Measurements from ENCODE around the gene G6PD.
A peak's percentile ranks its signal among the peaks of the same experiment; 100 is the strongest.
"Not testable (repeated sequence)": the region's sequence is repeated elsewhere in the genome, so short reads cannot be mapped to it uniquely, and the experiment has no call there.

The G6PD gene

DNA sequence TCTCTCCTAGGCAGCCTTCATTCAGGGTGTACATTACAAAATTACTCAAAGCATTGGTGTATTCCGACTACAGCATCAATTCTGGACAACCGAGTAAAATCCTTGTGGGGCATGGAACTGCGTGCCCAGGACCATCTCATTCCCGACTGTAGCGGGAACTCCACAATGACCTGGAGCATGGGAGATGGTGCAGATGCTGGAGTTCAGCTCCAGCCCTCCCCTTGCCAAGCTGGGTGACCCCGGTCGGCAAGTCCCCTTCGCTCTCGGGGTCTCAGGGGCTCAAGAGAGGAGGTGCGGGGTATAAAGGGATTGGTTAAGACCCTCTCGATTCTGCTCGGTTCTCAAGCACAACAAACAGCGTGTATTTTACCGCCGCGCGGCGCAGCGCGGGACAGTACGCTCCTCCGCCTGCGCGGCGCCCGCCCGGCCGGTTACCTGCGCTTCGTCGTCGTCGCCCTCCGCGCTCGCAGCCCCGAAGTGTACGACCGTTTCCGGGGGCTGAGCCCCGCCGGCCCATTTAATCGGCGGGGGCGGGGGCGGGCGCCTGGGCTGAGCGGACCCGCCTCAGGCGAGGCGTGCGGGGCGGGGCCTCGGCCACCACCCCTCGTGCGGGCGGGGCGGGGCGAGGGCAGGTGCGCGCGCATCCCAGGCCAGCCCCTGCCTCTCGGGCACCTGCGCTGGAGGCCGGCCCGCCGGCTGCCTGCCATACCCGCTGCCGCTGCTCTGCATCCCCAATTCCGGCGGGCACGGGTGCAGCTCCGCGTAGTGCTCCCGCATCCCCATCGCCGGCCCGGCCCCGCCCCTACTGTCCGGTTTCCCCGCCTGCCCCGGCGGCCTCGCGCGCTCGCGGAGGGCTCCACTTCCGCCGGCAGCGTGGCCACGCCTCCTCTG is at the start of gene G6PD:
Gene G6PD (minus strand): TSS at position 493 of the 891 bp plus-strand sequence. CDS start 691 bp downstream, outside the sequence.
- DNase-seq = peak; percentile 81

DNA sequence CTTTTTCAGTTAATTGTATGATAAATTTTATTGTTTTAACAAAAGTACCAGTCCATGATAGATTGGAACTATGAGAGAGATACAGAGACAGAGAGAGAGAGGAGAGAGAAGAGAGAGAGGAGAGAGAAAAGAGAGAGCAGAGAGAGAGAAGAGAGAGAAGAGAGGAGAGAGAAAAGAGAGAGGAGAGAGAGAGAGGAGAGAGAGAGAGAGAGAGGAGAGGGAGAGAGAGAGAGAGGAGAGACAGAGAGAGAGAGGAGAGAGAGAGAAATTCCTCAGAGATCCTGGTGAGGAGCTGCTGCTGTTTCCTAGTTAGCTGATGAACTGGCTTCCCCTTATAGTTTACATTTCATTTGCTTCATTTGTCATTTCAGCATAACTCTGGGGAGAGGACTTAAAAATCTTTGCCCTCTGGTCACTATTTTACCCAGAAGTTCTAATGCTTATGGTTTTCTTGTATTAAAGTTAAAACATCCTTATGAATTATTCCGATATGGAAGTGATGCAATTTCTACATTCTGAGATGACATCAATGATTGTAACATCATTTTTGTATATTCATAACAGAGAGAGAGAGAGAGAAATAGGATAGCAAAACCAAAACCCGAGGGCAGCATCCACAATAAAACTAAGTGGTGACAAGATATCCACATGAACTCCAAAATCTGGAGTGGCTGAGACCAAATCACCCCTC is 49.1 kb upstream of the G6PD start:
- no peak for DNase-seq

DNA sequence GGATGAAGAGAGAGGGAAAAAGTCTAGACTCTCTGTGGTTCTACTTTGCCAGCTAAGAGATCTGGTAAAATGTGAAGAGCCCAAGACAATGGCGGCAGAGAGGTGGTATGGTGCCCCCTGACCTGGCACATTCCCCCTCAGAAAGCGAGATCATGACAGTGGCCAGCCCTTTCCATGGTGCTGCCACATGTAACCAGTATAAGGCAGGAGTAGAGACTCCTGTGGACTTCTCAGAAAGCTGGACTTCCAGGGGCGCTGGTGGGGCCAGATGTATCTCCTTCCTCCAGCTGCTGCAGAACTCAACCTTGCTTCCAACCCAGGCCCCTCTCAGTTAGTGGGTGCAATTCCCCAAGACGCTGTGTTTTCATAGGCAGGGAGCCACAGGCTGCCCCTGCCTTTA is 47.8 kb upstream of the G6PD start:
- no peak for DNase-seq

DNA sequence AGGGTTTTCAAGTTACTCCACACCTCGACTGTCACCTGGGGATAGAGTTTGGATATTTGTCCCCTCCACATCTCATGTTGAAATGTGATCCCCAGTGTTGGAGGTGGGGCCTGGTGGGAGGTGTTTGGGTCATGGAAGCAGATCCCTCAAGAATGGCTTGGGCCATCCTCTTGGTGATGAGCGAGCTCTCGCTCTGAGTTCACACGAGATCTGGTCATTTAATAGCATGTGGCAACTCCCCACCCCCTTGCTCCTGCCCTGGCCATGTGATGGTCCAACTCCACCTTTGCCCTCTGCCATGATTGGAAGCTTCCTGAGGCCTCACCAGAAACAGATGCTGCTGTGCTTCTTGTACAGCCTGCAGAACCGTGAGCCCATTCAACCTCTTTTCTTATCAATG is 46.6 kb upstream of the G6PD start:
- DNase-seq = no peak

DNA sequence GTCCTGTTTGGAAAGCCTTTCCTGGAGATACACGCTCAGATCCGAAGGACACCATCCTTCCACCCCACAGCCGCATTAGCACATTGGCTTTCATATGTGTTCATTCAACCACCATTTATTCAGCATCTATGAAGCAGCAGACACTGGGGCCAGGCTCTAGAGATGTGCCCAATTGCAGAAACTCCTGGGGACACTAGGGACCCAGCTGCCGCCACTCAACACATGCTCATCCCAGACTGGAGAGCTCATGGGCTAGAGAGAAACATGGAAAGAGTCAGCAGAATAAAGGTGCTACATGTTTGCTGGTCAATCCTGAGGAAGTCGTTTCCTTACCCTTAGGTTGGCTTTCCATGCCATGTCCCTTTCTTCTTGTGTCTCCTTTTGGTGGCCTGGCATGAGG is 45.9 kb upstream of the G6PD start:
- DNase-seq = no peak

DNA sequence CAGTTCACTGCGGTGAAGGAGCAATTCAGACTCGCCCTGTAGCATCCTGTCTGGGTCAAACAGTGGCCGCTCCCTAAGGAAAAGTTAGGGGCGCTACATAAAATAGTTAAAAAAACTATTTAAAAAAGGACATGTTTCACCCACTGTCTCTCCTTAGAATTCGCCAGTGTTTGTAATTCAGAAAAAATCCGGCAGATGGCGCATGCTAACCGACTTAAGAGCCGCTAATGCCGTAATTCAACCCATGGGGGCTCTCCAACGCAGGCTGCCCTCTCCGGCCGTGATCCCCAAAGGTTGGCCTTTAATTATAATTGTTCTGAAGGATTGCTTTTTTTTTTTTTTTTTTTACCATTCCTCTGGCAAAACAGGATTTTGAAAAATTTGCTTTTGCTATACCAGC is 43.8 kb upstream of the G6PD start:
- not testable (repeated sequence) for DNase-seq

DNA sequence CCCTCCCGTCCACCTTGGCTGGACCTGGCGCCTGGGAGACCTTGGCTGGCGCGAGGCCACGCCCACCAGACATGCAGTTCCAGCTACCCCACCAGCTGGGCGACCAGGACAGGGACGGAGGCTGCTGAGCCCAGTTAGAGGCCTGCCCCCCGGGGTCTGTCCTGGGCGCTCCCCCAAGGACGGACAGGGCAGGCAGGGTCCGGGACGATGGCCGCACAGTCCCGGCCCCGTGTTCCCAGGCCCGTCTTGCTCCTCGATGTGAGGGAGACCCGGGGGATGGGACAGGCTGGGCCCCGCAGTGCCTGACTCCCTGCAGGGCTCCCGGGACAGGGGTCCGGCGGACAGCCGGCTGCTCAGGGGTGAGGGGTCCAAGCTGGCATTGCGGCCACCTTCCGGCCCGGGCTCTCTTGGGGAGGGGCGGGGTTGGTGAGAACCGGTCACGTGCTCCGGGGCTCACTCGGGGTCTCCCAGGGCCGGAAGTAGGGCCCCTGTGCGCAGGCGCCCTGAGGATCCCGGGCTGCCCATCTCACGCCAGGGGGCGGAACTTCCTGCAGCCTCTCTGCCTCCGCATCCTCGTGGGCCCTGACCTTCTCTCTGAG is 38.0 kb upstream of the G6PD start, which contains the start of gene CTAG1A:
Gene CTAG1A (plus strand): TSS at position 549 of the 599 bp plus-strand sequence. CDS start 74 bp downstream, outside the sequence.
- DNase-seq = not testable (repeated sequence)

DNA sequence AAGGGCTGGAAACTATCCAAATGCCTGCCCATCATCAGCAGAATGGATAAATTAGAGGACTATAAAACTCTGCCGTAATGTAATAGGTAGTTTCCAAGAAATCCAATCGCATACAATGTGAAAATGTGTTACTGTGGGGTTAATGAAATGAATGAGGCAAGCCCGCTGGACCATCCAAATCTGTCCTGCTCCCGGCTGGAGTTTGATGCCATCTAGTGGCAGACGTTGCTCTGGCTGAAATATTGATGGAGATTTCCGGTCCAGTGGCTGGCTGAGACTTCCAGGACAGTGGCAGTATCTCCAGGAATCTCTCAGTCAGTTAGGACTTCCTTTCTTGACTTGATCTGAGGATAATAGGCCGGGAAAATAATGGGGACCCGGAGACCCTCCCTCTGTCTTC is 36.3 kb upstream of the G6PD start:
- not testable (repeated sequence) for DNase-seq

DNA sequence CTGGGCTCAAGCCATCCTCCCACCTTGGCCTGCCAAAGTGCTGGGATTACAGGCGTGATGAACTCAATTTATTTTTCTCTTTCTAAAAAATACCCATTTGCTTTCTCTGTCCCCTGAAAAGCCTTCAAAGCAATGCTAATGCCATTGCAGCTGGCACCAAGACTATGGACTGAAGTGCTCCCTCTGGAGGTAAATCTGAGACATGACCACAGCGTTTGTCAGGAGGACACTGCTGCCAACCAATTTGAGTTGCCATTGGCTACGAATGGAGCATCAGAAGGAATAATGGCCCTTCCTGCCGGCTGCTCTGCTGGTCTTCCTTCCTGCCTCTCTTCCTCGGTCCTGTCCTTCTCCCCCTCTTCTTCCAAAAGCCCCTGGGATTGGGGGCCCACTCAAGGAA is 28.4 kb upstream of the G6PD start:
- not testable (repeated sequence) for DNase-seq

DNA sequence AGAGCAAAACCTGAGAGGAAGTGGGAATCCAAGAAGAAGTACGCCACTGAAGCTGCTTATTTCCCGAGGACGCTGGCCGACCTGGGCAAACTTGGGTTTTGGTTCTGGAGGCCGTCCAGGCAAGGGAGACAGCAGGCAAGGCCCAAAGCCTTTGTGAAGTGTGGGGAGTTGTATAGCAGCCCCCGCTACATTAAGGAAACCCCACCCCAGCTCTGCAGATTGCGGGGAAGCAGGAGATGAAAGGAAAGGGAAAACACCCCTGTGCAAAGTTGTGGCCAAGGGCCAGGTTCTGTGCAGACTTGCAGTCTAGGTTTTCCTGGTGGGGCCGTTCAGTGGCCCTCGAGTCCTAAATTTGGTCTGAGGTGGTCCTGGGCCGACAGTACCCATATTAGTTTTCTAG is 26.4 kb upstream of the G6PD start:
- DNase-seq = not testable (repeated sequence)

DNA sequence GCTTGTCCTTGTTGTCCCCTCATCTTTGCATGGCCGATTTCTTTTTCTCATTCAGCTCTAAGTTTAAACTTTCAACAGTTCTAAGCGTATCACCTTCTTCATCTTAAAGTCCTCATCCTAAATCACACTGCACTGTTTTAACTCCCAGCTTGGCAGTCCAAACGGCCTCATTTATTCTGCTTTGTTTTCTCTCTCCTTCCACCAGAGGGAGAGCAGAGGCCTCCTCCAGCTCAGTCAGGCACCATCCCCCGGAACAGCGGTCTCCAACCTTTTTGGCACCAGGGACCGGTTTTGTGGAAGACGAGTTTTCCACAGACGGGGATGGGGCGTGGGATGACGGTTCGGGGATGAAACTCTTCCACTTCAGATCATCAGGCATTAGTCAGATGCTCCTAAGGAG is 23.7 kb upstream of the G6PD start:
- DNase-seq = not testable (repeated sequence)

DNA sequence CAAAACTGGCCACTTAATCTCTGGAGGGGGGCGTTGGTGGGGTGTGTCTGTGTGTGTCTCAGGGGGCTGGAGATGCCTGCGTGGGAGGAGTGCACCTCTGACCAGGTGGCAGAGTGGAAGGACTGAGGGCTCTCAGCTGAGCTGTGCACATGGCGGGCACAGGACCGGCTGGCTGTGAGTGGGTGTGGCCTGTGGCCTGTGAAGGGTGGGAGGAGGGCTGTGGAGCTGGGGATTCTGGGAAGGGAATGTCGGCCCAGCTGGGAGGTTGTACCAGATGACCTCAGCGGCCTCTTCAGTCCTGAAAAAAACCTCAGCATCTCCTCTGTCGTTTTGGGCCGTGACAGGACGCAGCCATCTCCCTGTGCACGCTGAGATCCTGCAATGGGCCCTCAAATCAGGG is 15.6 kb upstream of the G6PD start:
- DNase-seq = not testable (repeated sequence)

DNA sequence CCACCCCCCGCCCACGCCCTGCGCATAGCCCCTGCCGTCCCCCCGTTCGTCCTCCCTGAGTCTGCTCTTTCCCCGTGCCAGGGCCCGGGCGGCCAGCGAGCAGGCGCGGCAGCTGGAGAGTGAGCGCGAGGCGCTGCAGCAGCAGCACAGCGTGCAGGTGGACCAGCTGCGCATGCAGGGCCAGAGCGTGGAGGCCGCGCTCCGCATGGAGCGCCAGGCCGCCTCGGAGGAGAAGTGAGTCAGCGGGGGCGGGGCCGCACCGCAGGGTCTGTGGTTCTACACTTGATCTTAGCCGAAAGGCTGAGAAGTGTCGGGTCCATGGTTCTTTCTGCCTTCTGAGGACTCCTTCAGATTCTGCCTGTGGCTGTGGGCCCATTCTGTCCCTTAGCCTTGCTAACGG is 13.7 kb upstream of the G6PD start:
- not testable (repeated sequence) for DNase-seq

DNA sequence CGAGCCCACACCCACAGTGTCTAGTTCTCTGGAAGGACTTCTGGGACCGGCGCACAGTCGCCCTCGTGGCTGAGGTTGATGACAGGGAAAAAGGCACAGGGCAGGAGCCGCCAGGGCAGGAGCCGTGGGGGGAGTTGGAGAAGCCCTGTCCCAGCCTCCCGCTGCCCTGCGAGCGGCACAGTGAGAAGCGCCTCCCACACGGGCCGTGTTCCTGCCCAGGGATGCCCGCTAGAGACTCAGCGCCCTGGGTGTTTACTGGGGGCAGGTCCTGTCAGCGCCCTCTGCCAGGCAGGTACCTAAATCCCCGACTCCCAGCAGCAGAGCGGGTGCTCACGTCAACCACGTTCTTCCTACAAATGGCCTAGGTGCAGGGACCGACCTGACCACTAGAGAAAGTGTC is 12.2 kb upstream of the G6PD start:
- DNase-seq = not testable (repeated sequence)

DNA sequence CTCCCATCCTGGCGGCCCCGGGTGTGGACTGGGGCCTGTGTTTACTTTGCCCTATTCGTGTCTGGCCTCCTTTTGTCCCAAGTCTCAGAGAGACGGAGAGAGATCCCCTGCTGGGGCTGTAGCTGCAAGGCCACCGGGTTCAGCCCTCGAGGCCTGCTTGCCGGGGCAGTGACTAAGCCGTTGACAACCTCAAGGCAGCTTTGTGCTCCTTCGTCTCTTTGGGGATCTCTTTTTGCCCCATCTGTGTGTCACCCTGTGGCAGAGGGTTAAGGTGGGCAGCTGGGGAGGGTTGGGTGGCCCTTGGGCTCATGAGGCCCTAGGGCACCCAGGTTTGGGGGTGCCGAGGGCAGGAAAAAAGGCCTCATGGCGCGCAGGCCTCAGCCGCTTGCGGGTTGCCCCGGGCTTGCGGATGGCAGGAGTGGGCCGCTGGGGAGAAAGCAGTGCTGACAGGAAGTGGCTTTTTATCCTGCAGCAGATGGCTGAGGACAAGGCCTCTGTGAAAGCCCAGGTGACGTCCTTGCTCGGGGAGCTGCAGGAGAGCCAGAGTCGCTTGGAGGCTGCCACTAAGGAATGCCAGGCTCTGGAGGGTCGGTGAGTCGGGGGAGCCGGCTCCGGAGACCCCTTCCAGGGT is 11.5 kb upstream of the G6PD start:
- DNase-seq = not testable (repeated sequence)

DNA sequence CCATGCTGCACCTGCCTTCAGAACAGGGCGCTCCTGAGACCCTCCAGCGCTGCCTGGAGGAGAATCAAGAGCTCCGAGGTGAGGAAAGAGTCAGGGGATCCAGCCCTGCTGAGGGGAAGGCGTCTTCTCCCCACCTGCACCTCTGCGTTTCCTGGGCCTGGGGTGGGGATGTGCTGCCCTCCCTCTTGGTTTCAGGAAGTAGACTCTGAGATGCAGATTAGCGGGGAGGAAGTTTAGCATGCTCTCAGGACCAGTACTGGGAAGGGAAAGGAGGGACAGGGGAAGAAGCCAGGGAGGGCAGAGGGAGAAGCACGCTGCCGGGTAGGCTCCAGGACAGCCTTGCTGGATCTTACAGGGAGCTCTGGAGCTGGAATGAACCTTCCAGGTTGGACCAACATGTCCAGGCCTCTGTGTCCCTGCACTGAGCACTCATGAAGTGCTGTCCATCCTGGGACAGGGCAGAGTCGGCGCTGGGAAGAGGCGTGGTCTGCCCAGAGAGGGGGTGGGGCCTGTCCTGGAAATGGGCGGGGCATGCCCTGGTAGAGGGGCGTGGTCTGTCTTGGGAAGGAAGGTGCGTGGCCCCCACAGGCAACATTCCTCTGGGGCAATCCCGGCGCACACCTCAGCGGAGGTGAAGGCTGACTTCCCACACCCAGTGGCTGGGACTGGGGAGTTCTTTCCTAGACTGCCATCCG is 5.6 kb upstream of the G6PD start:
- DNase-seq = not testable (repeated sequence)

DNA sequence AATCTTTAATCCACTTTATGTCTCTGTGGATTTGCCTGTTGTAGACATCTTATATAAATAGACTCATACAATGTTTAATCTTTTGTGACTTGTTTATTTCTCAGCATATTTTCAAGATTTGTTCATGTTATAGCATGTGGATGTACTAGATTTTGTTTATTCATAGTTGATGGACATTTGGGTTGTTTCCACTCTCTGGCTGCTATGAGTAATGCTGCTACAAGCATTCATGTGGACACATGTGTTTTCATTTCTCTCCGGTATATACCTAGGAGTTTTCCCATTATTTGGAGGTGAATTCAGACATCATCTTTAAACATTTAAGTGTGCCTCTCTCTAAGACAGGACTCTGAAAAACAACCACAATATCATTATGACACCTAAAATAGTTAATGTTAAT is 3.1 kb upstream of the G6PD start:
- DNase-seq = no peak

DNA sequence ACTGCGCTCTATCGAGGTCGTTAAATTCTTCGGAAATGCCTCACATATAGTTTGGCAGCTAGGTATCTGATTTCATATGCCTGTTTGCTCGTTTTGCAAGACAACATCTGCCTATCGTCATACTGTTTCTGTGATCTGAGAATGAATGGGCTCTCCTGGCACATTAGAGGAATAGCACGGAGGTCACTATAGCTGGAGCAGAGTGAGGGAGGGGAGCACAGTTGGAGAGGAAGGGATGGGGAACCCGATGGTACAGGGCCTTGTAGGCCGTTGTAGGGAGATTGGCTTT is 1.3 kb upstream of the G6PD start:
- no peak for DNase-seq

DNA sequence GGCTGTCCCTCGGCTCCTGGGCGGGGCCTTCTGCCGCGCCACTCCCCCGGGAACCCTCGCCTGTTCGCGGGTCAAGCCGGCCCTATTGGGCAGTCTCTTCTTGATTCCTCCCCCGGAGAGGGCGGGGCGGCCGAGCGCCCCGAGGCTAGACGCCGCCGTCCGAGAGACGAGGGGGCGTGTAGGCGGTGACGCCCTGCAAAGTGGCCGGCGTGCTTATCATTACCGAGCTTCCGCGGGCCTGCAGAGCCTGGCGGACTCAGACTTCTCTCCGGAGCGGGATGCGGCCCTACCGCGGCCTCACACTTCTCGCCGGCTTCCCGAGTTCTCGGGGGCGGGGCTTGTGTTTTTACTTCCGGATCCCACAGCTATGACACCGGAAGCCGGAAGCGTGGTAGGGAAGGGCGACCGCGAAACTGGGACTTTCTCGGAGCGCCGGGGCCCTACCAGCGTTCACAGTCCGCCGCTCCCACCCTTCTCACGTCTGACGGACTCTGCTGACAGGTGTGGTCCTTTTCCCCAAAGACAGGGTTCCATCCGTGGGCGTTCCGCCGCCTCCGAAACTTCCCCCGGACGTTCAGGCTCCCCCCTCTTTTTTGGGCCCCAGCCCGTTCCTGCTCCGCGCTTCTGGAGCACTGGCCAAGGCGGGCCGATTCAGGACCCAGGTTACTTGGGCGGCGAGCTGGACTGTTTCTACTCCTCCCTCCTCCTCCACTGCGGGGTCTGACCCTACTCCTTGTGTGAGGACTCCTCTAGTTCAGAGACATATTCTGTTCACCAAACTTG is 790 bp upstream of the G6PD start, which contains the start of gene IKBKG:
Gene IKBKG (plus strand): TSS at position 376 of the 783 bp plus-strand sequence. CDS start 4,383 bp downstream, outside the sequence.
- peak; percentile 93 for DNase-seq

DNA sequence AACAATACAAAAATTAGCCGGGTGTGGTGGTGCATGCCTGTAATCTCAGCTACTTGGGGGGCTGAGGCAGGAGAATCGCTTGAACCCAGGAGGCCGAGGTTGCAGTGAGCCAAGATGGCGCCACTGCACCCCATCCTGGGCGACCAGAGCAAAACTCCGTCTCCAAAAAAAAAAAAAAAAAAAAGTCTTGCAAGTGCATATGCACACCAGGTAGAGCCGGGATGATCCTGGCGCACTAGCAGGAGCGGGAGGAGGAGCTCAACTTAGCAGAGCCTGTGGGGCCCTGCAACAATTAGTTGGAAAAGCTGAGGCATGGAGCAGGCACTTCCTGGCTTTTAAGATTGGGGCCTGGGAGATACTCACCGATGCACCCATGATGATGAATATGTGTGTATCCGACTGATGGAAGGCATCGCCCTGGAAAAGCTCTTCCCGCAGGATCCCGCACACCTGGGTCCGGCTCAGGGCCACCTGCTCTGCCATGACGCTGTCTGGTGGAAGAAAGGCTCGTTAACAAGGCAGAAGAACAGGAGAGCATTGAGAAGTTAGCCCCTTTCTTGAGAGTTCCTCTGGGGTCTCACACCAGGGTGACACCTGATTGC is 872 bp downstream of the G6PD start:
- DNase-seq = no peak

DNA sequence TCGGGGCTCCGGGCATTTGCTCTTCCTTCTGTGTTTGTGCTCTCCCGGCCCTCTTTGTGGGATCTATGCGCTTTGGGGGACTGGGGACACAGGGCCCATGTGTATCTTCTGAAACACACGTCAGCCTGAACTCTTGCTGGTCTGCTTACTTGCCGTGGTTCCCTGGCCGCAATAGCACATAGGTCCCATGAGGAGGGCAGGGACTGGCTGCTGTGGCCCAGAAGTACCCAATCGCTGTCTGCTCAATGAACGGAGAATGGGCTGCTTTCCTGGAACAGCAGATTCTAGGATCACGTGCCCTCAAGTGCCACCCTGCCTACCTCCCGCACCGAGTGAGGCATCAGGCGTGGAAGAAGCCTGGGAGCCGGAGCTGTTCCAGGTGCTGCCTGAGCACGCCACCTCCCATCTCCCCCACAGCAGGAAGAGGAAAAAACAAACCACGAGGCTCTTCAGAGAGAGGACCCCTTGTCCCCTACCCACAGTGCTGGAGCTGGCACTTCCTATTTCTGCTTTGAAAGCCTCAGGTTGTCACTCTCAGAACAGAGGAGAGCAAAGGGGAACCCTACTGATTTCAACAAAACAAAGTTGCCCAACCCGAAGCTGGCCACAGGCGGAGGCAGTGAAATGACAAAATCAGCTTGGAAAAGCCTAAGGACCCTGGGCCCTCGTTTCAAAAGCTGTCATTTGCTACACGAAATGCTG is 3.8 kb downstream of the G6PD start:
- no peak for DNase-seq
